Inferior parietal cortex (tissue), 1 donor: ENCODE data around the gene ZNF608.

Source experiments
- DNase-seq: peaks from one replicate; pipeline ENCODE4 v3.0.0-alpha.2; 2016; ENCODE audit errors: extremely low spot score

Gene ZNF608

GRCh38 chr5:124755041-124755440, 8.6 kb upstream of the ZNF608 start:
- no peak for DNase-seq

GRCh38 chr5:124754206-124754927, 7.9 kb upstream of the ZNF608 start:
- DNase-seq, result peak; percentile 49

DNA sequence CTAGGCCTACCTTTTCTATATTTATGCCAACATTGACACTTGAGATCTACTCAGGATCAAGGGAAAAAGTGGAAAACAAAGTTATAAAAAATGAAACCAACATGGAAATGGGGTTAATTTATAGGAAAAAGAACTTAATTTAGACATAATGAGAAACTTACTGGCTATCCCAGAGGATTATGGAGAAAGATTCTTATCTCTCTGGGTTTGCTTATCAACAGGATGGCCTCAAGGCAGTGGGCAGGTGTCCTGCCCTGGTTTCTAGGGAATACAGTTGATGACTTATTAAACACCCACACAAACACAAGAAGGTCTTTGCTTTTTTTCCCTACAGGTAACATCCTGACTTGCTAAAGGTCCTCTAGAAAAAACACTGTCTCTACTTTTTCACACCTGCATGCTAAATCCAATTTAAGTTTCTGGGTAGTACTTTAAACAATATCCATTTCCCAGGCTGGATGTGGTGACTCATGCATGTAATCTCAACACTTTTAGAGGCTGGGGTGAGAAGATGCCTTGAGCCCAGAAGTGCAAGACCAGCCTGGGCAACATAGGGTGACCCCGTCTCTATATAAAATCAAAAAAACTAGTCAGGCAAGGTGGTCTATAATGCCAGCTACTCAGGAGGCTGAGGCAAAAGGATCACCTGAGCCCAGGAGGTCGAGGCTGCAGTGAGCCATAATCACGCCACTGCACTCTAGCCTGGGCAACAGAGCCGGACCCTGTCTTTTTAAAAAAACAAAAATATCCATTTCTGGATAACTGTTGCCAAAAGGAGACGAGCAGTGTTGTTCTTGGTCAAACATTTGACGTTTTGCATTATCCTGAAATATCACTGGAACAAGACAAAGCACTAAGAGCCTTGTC, 6.6 kb upstream of the ZNF608 start:
- DNase-seq, result no peak

DNA sequence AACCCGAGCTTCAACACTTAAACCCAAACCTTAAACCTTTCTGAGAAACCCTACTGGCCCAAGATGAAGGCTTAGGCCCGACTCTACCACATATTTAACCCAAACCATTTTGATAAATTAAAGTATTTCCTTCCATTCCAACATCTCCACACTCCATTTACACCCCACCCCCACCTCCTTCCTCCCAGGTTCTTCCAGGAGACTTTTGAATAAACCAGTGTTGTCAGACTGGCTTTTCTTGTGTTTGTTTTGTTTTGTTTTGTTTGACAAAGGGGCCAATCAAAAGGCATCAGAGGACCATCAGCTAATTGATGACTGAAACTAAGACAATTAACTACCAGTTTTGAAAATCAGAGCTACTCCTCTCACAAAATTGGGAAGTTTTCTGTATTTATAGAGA, 4.6 kb upstream of the ZNF608 start:
- DNase-seq, result no peak

GRCh38 chr5:124748687-124749594, 2.5 kb upstream of the ZNF608 start:
- DNase-seq, result peak; percentile 96

DNA sequence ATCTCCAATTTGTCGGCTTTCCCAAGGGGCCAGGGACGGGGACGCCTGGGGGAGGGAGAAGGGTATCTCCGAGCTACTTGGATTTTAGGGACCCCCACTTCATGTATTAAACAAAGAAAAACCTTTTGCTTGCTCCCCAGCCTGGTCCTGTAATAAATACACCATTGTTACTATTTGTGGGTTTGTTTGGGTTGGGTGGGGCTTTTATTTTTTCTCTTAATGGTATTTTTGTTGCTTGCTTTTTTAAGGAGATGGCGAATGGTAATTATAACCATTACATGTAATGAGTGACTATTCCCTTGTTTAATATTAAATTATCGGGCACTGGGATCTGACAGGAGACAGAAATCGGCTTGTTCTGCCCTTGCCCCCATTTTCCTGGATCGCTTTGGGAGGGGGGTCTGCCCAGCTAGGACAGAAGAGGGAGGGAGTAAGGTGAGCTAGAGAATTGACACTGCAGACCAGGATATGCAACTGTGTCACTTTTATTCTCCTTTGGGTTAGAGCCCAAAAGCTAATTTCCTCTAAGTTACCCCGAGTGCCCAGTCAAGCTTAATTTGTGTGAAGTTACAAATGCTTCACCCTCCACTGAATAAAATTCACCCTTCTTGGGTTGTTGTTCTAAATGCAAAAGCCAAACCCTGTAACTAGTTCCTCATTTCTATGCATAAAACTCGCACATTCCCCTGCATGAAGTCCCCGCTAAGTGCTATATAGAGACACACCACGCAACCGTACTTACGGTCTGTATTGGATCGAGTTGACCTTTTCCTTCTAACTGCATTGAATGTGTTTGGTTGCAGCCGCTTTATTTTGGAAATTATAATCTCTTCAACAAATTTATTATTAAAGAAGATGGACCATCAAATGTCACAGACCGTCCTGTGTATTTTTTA, 1.6 kb upstream of the ZNF608 start:
- no peak for DNase-seq

- DNase-seq, result peak; percentile 87
Measured at GRCh38 chr5:124746916-124747790, 714 bp upstream of the ZNF608 start.

DNA sequence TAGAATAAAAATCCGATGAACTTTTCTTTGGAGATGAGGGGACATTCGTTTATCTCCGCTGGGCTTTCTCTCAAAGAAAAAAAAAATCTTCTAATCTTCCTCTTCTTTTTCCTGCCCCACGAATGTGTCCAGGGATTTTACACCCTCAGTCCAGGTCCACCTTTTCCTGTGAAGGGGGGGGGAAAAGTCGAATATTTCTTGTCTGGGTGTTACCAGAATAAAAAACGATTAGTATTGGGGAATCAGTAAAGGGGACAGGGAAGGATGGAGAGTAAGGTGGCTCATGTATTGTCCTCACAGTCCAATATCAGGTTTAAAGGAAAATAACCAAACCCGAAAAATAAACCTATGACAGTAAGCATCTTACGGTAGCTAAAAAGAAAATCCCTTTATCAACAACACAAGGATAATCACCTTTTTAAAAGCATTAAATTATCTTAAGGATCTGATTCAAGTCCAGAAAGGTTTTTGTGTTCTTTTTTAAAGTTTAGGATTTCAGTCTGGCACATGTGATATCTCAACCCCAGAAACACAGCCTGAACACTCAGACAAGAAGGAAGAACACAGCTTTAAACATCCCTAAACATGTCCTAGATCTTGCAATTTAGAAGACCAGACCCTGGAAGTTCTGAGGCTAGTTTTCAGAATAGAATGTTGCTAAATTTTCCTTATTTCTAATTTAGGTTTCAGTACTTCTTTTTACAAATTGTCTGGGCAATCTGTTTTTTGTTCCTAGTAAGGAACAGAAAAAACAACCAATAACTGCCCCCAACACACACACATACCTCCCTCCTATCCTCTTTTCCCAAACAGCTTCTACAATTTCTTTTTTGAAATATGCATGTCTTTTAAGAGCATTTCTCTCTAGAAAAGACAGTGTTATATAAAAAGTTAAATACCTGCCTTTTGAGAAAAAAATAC, 1.2 kb downstream of the ZNF608 start:
- peak; percentile 66 for DNase-seq

- DNase-seq, result peak; percentile 67
Measured at GRCh38 chr5:124744170-124744971, 2.1 kb downstream of the ZNF608 start.

DNA sequence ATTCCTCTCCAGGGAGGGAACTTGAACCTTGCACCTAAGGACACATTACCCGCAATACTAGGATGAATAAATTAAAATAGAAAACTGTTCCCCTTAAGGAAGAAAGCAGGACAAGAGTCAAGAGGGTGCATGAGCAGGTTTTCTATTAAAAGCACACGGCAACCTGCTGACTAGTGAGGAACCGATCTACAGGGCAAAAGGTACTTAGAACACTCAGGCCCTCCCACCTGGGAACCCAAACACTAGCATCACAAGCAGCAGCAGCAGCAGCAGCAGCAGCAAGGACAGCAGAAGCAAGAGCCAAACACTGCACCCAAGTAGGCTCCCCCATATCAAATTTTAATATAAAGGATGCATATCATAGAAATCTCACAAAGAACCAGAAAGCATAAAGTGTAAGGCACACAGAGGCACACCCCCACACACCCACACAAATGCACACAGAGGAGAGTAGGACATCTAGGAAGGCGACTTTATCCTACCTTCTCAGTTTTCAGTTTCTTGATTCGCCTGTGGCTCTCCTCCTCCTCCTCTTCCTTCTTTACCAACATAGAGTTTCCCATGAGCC, 2.8 kb downstream of the ZNF608 start:
- DNase-seq, result no peak

DNA sequence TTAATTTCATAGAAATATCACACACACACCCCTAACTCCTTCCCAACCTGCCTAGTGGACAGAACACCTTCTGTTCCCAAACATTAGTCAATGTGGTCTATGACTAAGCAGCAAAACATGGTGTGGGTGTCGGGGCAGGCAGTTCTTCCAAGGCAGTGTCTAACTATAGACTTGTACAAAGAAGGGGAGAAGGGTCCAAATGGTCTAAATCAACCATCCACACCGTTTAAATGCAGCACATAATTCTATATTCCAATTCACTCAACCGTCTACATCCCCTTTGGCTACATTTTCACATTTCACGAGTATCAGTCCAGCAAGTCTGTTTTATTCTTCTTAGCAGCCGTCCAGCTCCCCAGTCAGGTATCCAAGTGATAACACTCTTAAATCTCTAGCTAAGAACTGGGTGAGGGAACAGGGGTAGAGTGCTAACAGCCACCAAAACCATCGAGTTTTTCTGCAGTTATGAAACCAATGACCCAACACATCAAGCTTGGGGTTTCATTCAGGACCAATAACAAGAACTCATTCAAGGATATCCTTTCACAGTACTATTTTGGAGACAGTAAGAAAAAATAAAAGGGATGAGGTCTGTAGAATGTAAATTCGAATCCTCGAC, 3.3 kb downstream of the ZNF608 start:
- no peak for DNase-seq

DNA sequence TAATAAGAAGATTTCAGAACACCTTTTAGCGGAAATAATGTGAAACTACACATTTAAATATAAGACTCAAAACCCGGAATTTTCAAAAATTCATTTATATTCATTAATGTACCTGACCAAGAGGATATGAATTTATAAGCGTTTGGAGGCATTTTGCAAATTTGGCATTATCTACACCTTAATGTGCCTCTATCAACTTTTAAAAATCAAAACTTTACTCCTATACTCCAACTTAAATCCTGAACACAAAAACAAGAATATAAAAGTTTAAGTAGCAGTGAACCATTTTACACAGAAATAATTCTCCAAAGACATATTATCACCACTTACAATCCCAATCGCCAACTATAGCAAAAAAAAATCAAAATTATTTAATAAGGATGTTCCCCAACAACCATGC, 3.9 kb downstream of the ZNF608 start:
- DNase-seq, result no peak

- peak; percentile 59 for DNase-seq
Measured at GRCh38 chr5:124741711-124742496, 4.5 kb downstream of the ZNF608 start.

- no peak for DNase-seq
Measured at GRCh38 chr5:124740991-124741583, 5.4 kb downstream of the ZNF608 start.

- no peak for DNase-seq
Measured at GRCh38 chr5:124740071-124740470, 6.4 kb downstream of the ZNF608 start.

DNA sequence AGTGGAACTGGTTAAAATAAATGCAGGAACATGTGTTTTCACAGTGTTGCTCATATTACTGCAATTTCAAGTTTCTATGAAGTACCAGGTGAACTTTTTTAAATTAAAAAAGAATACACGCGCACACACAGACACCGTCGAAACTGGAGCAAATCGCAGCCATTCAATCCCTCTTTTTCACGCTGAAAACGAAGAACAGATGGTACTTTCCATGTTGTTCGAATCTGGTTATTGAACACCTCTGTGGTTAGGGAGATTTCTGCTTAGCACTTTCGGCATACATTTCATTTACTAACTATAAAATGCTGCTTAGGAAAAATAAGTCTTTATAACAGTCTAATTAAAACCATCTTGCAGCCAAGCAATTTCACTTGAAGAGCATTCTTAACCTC, 6.8 kb downstream of the ZNF608 start:
- no peak for DNase-seq
